GM21381 (cell line): Measurements from ENCODE around the gene TCEA2.

Experiments used
- ATAC-seq: cut with Tn5 transposase; IDR thresholded peaks from one replicate; pipeline ENCODE4 v1.9.1; 2021; ENCODE audit warnings: mild to moderate bottlenecking, moderate library complexity; ENCODE audit not compliant: unreplicated experiment

The TCEA2 gene

GRCh38 chr20:64048402-64049044, 14.5 kb upstream of the TCEA2 start:
- no peak for ATAC-seq

- ATAC-seq, result no peak
Observed at GRCh38 chr20:64049060-64049877, 13.7 kb upstream of the TCEA2 start, which contains the start of gene SOX18. Gene SOX18 (minus strand): TSS chr20:64049639. CDS start chr20:64049516, 123 bp downstream.

- no peak for ATAC-seq
Observed at GRCh38 chr20:64049878-64050260, 13.1 kb upstream of the TCEA2 start.

GRCh38 chr20:64050261-64051032, 12.6 kb upstream of the TCEA2 start:
- no peak for ATAC-seq

GRCh38 chr20:64051033-64051452, 12.0 kb upstream of the TCEA2 start:
- ATAC-seq, result no peak

GRCh38 chr20:64051561-64052325, 11.3 kb upstream of the TCEA2 start:
- ATAC-seq, result no peak

- no peak for ATAC-seq
Observed at GRCh38 chr20:64052326-64052722, 10.7 kb upstream of the TCEA2 start.

- ATAC-seq, result no peak
Observed at GRCh38 chr20:64052987-64053840, 9.8 kb upstream of the TCEA2 start.

- no peak for ATAC-seq
Observed at GRCh38 chr20:64053841-64054661, 8.9 kb upstream of the TCEA2 start.

GRCh38 chr20:64055396-64055892, 7.6 kb upstream of the TCEA2 start:
- no peak for ATAC-seq

- no peak for ATAC-seq
Observed at GRCh38 chr20:64055893-64056638, 6.9 kb upstream of the TCEA2 start.

GRCh38 chr20:64056639-64056888, 6.4 kb upstream of the TCEA2 start:
- no peak for ATAC-seq

- ATAC-seq, result no peak
Observed at GRCh38 chr20:64056889-64057627, 5.9 kb upstream of the TCEA2 start.

- no peak for ATAC-seq
Observed at GRCh38 chr20:64057628-64058498, 5.1 kb upstream of the TCEA2 start.

GRCh38 chr20:64058536-64058935, 4.5 kb upstream of the TCEA2 start:
- ATAC-seq, result no peak

GRCh38 chr20:64062276-64062595, 762 bp upstream of the TCEA2 start:
- ATAC-seq, result no peak
